Middle frontal gyrus (tissue), 1 donor: ENCODE results near the gene CSNK1G2.

ENCODE experiments used
- DNase-seq: peaks from one replicate; pipeline ENCODE4 v3.0.0-alpha.2; 2015; ENCODE audit warnings: low spot score; ENCODE audit errors: extremely low spot score

CSNK1G2 gene

DNA sequence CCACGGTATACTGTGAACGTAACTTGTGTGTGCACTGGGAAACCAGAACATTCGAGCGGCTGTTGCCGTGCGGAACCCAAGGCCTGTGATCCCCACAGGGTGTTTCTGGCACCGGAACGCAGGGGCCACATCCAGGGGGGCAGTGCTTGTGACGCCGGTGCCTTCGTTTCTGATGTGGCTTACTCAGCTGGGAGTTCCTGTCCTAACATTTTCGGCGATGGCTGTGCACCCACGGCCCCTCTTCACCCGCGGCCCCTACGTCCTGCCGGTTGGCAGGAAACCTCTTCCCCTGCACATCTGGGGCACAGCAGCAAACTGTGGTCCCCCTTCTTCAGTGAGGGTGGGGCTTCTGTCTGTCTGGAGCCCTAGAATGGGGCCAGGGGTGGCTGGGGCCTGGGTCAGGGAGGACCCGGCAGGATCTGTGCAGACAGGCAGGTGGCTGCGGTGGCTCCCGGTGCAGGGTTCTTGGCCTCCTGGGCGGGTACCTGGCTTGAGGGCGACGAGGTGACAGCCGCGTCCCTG lies 26.2 kb downstream of the CSNK1G2 start:
- no peak for DNase-seq

DNA sequence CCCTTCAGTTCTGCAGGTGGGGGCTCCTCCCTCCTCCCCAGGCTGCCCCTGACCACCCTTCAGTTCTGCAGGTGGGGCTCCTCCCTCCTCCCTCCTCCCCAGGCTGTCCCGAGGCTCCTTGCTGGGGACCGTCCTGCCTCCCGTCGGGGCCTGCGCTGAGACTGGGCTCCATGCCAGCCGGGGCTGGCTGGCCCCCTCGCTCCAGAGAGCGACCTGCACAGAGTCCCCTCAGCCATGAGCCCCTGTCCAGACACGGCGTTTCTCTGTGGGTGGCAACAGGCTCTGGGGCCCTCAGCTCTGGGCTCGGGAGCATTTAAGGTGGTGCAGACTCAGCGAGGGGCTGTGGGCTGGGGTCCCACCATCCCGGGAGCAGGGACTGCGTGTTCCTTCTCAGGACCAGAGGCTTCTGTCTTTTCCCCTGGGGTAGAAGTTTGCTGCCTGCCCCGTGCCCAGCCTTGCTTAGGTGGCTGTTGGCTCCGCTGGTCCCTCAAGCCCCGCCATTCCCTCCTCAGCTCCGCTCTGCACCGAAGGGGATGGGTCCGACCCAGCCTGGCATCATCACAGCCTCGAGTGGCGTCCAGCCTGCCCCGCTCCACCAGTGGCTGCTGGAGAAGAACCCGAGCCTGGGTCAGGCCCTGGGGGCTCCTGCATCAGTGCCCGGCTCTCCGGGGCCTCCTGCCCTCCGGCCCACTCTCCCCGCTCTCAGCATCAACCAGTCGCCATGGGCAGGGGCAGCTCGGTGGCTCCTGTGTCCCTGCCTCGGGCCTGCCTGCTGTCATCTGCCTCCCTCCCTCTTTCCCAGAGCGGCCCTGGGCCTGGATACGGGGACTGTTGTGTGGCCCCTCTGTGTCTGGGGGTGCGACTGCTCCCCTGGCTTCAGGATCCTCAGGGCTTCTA lies 27.6 kb downstream of the CSNK1G2 start:
- no peak for DNase-seq

DNA sequence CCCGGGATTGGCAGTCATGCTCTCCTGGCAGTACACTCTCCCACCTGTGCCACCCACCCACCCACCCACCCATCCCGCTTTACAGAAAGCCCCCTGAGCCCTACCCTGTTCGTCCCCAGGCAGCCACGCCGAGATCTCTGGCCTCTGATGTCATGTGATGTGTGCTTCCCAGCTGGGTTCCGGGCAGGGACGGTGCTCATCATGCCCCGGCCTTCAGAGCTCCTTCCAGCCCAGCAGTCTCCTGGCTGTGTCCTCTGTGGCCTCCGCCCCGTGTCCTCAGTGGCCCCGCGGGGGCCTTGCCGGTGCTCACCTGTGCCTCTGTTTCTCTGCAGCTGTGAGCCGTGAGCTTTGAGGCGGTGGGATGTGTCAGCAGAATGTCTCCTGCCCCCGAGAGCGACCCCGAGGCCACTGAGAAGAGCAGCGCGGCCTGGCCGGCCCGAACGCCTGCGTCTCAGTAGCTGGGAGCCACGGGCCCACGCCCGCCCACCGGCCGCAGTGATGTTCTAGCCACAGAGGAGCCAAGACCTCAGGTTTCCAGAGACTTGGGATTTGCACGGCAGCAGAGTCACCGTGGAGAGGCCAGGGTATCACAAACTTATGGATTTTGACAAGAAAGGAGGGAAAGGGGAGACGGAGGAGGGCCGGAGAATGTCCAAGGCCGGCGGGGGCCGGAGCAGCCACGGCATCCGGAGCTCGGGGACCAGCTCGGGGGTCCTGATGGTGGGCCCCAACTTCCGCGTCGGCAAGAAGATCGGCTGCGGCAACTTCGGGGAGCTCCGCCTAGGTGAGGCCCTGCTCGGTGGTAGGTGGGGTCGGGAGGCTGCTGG lies 28.4 kb downstream of the CSNK1G2 start:
- DNase-seq = no peak

DNA sequence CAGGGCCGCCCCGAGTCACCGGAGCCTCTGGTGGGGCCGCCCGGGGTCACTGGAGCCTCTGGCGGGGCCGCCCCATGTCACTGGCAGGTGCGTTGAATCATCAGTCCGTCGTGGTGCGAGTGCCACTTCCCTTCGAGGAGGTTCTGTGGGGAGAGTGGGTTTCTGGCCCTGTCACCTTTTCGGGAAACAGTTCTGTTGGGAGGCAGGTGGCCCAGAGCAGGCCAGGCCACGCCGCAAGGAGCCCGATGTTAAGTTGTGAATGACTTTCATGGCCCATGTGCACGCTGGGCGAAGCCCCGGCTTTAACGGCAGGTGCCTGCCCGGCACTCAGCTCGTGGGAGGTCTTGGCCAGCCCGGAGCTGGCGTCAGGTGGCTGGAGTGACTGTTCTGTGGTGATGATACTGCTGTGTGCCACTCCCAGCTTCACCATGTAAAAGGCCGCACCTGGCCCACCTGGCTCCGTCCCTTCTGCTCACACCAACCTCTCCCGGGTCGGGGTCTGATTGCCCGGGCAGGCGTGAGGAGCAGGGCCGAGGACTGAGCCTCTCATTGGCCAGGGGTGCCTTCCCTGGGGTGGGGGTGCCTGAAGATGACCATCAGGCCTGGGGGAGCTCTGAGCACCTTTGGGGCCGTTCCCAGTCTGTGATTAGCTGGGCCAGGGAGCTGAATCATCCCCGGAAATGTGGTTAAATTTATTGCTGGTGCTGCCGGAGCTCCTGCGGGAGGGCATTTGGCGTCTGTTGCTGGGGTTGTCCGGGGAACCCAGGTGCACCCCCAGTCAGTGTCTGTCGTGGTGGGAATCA lies 29.2 kb downstream of the CSNK1G2 start:
- DNase-seq = no peak

DNA sequence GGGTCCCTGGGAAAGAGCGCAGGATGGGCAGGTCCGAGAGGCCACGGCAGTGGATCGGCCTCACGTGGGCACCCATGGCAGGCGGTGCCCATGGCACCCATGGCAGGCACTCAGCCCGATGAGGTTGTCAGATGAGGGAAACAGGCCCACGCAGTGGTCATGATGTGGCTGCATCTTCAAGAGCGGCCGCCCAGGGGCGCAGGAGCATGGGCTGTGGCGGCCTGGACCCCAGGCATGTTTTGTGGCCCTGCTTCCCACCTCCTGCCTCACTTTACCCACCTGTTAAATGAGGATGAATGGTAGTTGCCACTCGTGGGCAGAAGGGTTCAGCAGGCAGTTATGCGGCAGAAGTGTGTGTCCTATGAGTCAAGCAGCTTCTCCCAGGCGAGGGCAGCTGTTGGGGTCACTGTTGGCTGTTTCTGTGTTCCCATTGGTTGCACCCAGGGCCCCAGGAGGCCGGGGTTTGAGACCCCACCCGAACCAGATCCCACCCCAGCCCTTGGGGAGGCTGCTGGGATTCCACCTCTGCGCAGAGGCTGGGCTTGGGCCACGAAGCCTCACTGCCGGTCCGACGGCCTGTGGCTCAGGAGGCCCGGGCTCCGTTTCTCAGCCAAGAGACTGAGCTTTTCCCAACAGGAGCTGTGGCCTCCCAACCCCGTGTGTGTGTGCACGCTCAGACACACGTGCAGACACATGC lies 30.0 kb downstream of the CSNK1G2 start:
- no peak for DNase-seq

DNA sequence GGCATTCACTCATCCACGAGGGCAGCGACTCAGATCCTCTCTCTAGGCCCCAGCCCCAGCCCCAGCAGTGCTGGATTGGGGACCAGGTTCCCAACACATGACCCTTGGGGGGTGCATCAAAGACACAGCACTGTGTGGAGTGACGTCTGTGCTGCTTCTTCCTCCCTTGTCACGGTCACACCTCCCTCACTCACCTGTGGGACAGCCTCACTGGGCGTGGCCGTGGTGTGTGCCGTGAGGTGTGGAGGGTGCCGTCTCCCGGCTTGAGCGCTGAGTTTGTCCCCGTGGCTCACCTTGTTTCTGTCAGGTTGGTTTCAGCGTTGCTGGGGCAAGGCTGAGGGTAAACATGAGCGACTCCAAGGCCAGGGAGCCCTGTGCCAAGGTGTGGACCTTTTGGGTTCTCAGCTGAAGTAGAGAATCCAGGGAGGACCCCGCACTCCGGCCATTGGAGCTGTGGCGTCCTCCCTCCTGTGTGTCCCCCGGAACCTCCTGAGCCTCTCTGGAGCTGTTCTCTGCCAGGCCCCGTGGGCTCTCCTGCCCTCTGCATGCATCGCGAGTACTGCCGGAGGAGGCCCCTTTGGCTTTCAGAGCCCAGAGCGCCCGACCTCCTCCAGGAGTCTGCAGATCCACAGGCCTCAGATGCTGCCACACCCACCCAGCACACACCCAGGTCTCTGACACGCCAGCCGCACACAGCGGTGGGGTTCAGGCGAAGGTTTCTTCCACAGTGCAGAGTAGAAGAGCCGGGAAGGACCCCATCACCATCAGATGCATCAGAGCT lies 33.6 kb downstream of the CSNK1G2 start:
- DNase-seq = no peak

DNA sequence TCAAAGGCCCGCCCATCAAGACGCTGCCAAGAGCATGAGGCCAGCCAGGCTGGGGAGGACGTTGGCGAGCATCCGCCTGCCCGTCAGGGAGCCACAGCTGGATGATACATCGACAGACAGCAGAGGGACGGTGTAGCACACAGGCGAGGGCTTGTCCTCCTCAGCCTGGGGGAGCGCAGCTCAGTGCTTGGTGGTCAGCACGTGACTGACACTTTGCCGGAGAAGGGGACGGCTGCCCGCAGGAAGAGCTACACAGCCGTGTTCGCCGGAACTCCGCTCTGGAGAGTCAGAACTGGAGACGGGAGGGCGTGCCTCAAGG lies 34.1 kb downstream of the CSNK1G2 start:
- DNase-seq = no peak

DNA sequence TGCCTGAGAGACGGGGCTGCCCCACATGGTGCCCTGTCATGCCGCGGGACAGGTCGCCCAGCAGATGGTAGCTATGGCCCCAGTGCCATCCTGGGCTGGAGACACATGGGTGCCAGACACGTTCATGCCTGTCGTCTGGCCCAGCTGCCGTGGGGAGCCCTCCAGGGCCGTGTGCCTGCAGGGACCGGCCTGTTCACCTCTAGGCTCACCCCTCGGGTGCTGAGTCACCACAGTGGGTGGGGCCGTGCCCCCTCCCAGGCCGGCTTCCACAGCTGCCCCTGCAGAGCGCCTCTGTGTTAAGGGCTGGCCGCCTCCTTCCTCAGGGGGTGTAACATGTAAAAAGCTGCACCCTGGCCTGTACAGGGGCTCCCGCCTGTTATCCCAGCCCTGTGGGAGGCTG lies 36.1 kb downstream of the CSNK1G2 start:
- DNase-seq = no peak

DNA sequence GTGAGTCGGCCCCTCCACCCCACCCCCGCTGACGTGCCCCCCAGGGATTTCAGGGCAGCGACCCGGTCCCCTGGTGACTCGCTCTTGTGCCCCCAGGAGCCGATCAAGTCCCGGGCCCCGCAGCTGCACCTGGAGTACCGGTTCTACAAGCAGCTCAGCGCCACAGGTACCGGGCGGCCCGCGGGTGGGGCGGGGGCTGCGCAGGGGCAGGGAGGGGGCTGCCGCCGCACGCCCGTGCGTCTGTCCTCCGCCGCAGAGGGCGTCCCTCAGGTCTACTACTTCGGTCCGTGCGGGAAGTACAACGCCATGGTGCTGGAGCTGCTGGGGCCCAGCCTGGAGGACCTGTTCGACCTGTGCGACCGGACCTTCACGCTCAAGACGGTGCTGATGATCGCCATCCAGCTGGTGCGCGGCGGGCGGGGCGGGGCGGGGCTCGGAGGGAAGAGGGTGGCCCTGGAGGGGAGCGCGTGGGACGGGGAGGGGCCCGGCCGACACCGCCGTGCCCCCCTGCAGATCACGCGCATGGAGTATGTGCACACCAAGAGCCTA lies 37.4 kb downstream of the CSNK1G2 start:
- DNase-seq = no peak

DNA sequence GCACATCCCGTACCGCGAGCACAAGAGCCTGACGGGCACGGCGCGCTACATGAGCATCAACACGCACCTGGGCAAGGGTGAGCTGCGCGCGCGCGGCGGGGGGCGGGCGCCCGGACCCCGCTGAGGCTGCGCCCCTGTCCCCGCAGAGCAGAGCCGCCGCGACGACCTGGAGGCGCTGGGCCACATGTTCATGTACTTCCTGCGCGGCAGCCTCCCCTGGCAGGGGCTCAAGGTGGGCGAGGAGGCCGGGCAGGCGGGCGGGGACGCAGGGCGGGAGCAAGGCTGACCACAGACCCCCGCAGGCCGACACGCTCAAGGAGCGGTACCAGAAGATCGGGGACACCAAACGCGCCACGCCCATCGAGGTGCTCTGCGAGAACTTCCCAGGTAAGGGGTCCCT lies 38.0 kb downstream of the CSNK1G2 start:
- DNase-seq = no peak

DNA sequence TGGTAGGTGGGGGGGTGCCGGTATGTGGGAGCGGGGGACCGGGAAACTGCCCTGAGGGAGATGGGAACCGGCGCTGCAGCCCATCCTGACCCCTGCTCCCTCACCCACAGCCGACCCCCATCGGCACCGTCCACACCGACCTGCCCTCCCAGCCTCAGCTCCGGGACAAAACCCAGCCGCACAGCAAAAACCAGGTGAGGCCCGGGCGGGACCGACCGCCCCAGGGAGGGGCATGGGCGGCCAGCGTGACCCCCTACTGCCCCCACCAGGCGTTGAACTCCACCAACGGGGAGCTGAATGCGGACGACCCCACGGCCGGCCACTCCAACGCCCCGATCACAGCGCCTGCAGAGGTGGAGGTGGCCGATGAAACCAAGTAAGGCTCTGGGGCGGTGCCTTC lies 38.7 kb downstream of the CSNK1G2 start:
- DNase-seq = no peak

DNA sequence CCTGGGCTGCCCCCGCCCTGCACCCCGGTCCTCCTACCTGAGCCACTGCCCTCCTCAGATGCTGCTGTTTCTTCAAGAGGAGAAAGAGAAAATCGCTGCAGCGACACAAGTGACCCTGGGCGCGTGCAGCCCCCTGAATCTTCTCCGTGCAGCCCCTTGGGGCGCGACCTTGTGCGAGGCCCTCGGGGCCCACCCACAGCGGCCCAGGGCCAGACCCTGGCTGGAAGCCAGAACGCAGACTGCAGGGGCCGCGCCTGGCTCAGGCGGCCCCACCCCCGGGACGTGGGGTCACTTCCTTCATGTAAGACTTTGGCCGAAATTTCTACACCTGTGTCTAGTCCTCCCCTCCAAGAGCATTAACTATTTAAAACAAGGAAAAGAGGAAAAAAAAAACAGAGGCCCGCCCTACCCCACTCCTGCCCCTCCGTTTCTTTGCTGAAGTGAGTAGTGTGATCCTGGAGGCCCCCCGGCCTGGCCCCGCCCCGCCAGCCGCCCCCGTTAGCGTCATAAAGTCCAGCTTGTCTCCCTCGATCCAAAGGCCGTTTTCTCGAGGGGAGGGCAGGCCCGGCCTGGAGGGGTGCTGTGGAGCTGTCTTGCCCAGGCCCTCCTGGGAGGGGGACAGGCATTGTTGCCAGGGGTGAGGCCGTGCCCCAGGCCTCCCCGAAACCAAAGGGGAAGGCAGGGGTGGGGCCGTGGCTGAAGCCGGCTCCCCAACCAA lies 39.3 kb downstream of the CSNK1G2 start:
- no peak for DNase-seq

DNA sequence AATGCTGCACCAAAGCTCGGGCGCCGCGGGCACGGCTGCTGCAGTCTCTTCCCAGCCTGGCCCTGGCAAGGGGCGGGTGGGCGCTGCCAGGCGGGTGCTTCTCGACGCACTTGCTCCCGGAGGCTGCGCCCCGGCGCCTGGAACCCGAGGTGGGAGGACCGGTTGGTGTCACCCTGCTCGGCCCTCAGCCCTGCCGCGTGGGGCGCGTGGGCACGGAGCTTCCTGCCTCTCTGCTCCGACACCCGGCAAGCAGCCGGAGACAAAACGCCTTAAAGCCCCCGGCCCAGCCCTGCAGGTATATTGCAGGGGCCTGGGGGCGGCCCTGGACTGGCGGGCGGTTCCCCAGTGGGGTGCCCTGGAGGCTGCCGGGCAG lies 39.8 kb downstream of the CSNK1G2 start:
- DNase-seq = no peak

DNA sequence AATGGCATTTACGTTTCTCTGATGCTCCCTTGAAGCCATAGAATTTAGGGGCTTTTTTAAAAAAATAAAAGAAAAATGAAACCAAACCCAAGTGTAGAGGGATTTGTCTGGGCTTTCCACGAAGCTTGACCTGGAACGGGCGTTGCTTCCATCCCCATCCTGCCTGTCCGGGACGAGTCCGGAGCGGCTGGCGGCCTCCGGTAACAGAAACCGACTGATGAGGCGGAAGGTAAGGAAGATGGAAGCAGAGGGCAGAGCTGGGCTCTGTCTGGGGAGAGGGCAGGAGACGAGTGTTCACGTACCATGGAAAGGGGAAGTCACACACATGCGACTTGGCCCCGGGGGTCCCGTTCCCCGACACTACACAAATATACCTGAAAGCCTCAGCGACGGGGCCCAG lies 40.3 kb downstream of the CSNK1G2 start:
- no peak for DNase-seq

DNA sequence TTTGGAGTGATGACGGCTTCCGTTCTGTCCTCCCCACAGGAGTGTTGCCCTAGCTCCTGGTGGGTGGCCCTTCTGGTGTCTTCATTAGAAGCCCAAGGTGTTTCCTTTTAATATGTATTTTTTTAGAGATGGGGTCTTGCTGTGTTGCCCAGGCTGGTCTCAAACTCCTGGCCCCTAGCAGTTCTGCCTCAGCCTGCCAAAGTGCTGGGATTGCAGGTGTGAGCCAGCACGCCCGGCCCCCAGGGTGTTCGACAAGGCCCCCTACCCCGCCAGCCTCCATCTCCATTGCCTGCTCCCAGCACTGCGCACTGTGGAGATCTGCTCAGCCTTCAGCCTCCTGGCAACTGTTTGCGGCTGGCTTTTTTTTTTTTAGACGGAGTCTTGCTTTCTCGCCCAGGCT lies 43.4 kb downstream of the CSNK1G2 start:
- no peak for DNase-seq

DNA sequence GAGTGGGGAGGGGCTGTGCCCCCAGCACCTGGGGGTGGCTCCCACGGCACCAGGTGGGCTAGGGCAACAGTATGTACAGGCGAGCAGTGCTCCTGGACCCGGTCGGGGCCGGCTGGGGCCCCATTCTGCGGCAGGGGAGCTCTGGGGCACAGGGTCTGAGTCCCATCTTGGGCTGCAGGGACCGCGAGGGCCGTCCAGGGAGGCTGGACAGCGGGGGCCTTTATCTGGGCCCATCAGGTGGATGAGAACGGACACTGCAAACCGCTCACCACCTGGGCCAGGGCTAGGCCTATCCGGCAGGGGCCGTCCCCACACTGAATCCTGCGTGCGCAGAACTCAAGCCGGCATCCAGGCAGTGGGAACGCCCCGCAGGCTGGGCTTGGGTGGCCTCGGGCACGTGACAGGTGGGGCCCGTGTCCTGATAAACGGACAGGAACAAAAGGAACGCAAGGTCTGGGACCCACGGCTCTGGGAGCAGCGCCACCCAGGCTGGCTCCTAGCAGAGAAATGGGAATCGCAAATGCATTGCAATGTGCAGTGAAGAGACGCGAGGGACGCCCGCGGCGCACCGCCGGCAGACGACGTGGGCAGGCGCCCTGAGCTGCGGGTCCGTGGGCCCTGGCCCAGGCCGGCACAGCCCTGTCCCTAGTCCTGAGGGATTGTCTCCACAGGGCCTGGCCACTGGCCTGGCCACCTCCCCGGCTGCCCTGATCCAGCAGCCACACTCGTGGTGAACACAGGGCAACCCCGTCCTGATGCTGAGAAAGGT lies 44.8 kb downstream of the CSNK1G2 start:
- no peak for DNase-seq

DNA sequence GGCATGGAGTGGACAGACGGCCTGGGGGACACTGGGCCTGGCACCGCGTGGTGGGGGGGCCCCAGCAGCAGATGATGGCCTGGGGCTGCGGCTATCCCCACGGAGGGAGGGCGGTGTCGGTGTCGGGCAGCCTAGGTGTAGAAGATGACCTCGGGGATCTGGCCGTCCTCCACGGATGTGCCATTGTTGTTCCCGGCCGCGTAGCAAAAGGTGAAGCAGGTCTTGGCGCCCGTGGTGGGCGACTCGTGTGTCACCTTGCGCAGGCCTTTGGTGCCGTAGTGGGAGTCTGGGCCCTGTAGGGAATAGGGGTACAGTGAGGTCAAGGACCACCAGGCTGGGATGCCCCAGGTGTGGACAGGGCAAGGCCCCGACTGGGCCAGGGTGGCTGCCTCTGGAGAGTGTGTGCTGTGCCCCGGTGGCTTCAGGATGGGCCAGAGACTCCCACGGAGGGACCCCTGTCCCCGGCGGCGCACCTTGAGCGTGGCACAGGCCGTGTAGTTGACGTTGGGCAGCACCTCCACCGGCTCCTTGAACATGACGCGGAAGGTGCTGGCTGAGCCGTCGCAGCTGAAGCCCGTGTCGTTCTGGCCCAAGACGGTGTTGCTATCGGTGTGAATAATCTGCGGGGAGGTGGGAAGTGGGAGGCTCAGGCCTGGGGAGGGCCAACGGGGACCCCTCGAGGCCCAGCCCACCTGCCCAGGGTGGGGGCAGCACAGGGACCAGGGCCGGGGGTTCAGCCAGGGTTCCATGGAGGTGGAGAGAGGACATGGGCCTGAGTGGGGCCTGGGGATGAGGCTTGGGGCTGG lies 45.6 kb downstream of the CSNK1G2 start:
- no peak for DNase-seq
